IPS-NIHi7 (cell line): ENCODE measurements around the gene EFHD2.
"Not testable (repeated sequence)": the region's sequence is repeated elsewhere in the genome, so short reads cannot be mapped to it uniquely, and the experiment has no call there.

Experiments
- DNase-seq: peaks from one replicate; pipeline ENCODE4 v3.0.0; 2012; ENCODE audit warnings: mixed read lengths; ENCODE audit errors: extremely low spot score

EFHD2 gene

GRCh38 chr1:15412175-15412800, 2.6 kb downstream of the EFHD2 start:
- DNase-seq = no peak

DNA sequence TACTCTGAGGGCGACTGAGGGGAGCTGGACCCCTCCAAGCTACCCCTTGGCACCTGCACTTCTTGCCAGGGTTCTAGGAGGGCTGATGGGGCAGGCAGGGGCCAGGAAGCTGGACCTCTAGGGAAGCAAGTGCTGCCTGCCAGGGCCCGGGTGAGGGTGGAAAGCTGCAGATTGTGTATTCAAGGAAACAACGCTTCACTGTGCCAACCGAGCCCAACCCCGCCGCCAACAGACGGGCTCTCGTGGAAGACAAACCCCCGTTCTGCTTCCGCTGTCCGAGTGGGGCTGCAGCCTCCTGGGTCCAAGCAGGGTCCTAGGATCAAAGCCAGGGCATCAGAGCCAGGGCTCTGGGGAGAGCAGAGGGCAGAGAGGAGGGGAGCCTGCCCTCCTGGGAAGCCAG, 3.2 kb downstream of the EFHD2 start:
- no peak for DNase-seq

DNA sequence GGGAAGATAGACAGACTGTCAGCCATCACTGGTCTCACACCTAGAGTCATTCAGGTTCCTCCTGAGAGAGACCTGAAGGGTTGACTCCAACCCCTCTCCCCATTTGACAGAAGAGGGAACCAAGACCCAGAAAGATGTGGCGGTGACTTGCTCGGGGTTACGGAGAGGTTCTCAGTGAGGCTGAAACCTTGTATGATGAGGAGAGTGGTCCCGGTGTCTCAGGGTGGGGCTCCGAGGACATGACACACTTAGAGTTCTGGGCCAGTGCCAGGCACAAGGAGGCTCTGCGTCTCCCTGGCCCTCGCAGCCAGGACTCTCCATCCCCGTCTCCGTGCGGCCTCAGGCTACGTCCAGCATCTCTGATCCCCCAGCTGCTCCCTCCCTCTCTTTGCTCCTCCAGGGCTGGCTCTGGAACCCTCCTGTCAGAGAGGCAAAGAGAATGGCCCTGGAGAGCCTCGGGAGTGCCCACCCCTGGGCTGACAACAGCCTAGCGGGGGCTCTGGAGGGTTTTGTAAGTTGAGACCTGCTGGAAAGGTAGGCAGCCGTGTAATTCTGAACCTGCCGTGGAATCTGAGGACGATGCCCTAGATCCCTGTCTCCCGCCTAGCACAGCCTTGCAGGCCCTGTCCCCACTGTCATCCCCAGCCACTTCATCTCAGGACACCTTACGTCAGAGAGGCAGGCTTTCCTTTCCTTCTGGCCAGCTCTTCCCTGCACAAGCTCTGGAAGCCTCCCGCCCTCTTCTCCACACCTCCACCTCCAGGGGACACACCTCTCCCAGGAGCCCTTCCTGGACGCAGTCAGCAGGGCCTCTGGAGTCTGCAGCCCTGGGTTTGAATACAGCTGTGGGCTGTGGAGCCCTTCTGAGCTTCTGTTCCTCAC, 4.1 kb downstream of the EFHD2 start:
- DNase-seq = no peak

GRCh38 chr1:15414445-15414983, 4.8 kb downstream of the EFHD2 start:
- no peak for DNase-seq

- DNase-seq = no peak
These were observed 7.6 kb downstream of the EFHD2 start for GRCh38 chr1:15417059-15417934.

DNA sequence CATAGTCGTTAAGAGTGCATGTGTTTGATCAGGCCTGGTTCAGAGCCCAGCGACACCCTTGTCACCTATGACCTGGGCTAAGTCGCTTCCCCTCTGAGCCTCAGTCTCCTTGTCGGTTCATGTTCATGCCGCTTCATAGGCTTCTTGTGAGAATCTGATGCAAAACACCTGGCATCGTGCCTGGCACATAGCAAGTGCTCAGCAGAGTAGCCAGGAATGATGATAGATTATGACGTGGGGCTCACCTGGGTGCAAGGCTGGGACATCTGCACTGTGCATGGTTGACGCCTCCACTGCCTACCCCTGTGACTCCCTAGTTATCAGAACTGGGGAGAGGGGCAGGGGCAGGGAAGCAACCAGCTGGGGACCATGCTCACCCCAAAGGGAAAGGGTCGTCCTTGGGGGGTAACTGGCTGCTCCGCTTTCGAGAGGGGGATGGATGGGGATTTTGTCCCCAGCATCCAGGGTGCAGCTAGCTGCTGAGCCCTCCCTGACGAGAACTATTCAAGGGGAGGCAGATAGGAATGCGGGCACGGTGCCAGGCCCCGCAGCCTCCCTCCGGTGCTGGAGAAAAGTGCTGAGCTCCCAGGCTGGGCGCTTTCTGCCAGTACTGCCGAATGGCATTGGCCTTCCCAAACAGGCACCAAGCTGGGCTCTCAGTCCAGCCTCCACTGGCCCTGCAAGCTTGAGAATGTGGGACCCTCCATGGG, 9.3 kb downstream of the EFHD2 start:
- DNase-seq = no peak

- DNase-seq = no peak
These were observed 11.3 kb downstream of the EFHD2 start for GRCh38 chr1:15420853-15421465.

- DNase-seq = no peak
These were observed 13.2 kb downstream of the EFHD2 start for GRCh38 chr1:15422871-15423270.

GRCh38 chr1:15423355-15424077, 13.8 kb downstream of the EFHD2 start:
- no peak for DNase-seq

GRCh38 chr1:15424146-15424667, 14.5 kb downstream of the EFHD2 start:
- no peak for DNase-seq

DNA sequence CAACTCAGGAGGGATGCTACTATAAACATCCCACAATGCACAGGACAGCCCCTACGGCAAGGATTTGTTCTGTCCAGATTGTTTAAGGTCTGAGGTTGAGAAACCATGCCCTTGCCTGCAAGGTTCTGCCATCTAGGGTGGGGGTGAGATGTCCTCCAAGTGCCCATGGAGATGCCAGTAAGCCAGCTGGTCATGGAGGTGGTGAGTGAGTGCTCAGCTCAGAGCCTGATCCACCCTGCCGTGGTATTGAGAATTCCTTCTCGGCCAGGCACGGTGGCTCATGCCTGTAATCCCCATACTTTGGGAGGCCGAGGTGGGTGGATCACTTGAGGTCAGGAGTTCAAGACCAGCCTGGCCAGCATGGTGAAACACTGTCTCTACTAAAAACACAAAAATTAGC, 15.3 kb downstream of the EFHD2 start:
- DNase-seq = no peak

DNA sequence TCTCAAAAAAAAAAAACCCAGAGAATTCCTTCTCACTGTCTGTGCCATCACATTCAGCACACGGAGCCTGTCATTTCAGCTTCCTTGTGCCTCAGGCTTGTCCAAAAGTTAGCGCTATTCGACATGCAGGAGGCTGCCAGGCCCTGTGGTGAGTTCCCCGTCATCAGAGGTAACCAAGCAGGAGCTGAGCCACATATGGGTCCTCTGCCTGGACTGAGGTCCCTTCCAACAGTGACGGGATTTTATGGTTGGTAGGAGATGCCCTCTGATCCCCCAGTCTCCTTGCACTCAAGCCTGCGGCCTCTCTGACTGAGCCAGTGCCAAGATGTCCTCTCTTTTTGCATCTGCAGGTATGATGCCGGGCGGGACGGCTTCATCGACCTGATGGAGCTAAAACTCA, 15.8 kb downstream of the EFHD2 start:
- no peak for DNase-seq

DNA sequence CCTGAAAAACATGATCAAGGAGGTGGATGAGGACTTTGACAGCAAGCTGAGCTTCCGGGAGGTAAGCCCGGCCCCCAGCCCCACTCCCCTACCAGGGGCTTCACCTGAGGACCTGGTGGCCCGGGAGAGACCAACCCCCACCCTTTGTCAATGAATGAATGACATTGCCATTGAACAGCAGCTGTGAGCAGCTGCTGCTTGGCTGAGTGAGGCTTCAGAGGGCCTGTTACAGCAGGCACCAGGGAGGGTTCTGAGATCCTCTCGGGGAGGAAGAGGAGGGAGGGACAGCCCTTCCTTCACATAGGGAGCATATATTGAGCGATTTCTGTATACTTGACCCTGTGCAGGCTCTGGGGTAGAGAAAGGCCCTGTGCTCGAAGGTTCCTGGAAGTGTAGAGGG, 16.3 kb downstream of the EFHD2 start:
- no peak for DNase-seq

- DNase-seq = no peak
These were observed 17.0 kb downstream of the EFHD2 start for GRCh38 chr1:15426492-15427279.

GRCh38 chr1:15427280-15427666, 17.6 kb downstream of the EFHD2 start:
- no peak for DNase-seq

DNA sequence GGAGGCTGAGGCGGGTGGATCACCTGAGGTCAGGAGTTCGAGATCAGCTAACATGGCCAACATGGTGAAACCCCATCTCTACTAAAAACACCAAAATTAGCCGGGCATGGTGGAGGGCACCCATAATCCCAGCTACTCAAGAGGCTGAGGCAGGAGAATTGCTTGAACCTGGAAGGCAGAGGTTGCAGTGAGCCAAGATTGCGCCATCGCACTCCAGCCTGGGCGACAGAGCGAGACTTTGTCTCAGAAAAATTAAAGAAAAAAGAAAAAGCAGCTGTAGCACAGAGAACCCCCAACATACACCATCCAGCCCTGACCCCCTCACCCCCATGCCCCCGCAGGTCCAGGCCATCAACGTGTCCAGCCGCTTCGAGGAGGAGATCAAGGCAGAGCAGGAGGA, 18.6 kb downstream of the EFHD2 start:
- not testable (repeated sequence) for DNase-seq

- no peak for DNase-seq
These were observed 19.2 kb downstream of the EFHD2 start for GRCh38 chr1:15428815-15429435.

DNA sequence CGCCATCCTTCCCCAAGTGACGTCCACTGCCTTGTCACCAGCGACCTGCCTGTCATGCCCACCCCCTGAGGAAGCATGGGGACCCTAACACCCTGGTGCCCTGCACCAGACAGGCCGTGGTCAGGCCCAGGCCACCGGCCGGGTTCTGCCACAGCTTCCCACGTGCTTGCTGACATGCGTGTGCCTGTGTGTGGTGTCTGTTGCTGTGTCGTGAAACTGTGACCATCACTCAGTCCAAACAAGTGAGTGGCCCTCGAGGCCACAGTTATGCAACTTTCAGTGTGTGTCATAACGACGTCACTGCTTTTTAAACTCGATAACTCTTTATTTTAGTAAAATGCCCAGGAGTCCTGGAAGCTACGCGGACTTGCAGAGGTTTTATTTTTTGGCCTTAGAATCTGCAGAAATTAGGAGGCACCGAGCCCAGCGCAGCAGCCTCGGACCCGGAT, 20.0 kb downstream of the EFHD2 start:
- no peak for DNase-seq
